Fibroblast of lung (primary cell): ENCODE data around the gene SYT7.

Source experiments
- EZH2 ChIP-seq: IDR thresholded peaks from 2 replicates; pipeline ENCODE4 v1.5.1; 2012; ENCODE audit warnings: low read length, control low read depth, mild to moderate bottlenecking; ENCODE audit errors: missing control alignments
- TF ChIP-seq, protein P1 (sequence below), 2 donors: IDR thresholded peaks in 1 of 2; conservative IDR thresholded peaks in 1 of 2; 1 replicate in 1 of 2; 2 replicates in 1 of 2; pipeline ENCODE4 v1.5.1; 2011 to 2012; ENCODE audit warnings: low read length in 2 of 2, control low read depth in 1 of 2, inconsistent platforms in 1 of 2, low read depth in 1 of 2, mild to moderate bottlenecking in 1 of 2

DNA sequence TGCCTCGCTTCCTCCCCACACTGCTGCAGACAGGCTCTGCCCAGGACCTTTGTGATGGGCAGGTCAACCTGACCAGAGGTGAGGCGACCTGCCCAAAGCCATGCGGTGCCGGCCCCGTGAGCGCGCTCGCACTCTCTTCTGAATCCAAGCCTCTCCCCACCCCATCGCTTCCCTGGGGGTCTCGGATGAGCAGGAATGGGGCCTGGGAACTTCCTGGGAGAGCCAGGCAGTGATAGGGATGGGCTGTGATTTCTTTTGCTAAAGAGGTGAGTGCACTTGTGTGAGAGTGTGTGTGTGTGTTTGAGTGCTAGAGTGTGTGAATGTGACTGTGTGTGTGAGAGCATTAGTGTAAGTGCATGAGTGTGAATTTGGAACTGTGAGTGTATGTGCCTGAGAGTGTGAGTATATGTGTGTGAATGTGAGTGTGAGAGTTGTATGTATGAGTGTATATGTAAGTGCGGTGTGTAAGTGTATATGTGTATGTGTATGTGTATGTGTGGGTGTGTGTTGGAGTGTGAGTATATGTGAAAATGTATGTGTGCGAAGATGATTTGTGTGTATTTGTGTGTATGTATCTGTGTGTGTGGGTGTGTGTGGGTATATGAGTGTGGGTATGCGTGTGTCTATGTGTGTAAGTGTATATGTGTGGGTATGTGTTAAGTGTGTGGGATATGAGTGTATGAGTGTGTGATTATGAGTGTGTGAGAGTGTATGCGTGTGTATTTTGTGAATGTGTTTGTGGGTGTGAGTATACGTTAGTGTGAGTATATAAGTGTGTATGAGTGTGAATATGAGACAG lies 84.1 kb downstream of the SYT7 start:
- TF ChIP-seq EZH2, result no peak
- TF ChIP-seq, protein P1, sequence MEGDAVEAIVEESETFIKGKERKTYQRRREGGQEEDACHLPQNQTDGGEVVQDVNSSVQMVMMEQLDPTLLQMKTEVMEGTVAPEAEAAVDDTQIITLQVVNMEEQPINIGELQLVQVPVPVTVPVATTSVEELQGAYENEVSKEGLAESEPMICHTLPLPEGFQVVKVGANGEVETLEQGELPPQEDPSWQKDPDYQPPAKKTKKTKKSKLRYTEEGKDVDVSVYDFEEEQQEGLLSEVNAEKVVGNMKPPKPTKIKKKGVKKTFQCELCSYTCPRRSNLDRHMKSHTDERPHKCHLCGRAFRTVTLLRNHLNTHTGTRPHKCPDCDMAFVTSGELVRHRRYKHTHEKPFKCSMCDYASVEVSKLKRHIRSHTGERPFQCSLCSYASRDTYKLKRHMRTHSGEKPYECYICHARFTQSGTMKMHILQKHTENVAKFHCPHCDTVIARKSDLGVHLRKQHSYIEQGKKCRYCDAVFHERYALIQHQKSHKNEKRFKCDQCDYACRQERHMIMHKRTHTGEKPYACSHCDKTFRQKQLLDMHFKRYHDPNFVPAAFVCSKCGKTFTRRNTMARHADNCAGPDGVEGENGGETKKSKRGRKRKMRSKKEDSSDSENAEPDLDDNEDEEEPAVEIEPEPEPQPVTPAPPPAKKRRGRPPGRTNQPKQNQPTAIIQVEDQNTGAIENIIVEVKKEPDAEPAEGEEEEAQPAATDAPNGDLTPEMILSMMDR (conservative IDR thresholded peaks at IDR 0.05 in 1 of 2, IDR thresholded peaks at IDR 0.05 in 1 of 2; ENCODE audit: low read depth in 1 of 2, low read length in 2 of 2), result no peak
